ENCODE results near the gene SELENBP1.

DNA sequence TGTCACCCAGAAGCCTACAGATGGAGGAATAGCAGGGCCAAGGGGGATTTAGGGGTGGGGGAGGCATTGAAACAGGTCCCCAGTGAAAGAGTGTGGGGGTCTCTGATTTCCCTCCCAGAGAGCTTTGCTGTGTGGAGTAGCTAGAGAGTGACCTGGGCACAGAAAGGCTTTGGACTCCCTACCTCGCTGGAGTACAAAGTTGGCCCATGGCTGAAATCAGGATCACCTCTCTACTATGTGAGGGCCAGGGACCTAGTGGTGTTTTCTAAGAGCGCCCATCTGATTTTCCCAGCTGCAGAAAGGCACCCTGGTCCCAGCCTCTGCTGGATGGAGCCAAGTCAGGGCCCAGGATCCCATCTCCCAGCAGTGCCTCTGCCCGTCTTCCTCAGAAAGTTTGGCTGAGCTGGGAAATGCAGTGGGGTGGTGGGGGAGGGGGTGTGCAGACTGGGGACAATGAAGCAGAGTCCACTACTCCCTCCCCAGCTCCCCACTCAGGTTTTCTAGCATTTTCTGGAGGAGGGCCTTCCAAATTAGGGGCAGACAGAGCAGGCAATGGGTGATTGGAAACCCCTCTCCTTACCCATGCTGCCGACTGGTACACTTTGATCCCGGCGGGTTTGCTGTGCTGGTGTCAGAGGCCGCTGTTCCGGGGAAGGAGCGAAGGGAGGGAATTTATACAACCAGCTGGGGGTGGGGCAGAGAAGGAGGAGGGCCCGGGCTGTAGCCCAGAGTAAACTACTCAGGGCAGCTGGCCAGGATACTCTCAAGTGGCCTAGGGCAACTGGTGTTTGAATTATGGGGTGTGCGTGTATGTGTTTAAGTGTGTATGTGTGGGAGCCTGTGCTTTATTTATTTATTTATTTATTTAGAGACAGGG is at the start of gene SELENBP1:
- no peak for TF ChIP-seq POLR2A (IDR thresholded peaks at IDR 0.05; ENCODE audit: low read depth, low read length)
- TF ChIP-seq POLR2AphosphoS5 (IDR thresholded peaks at IDR 0.05; ENCODE audit: low read depth, low read length), result no peak
- TF ChIP-seq TAF1 (IDR thresholded peaks at IDR 0.05; ENCODE audit: low read depth, low read length), result no peak
- no peak for TF ChIP-seq PAX5 (IDR thresholded peaks at IDR 0.05; ENCODE audit: insufficient read depth, low read length, severe bottlenecking)
- no peak for TF ChIP-seq POU2F2 (IDR thresholded peaks at IDR 0.05; ENCODE audit: low read depth, low read length)

All from GM12891 (cell line).